Mucosa of stomach (tissue), 1 donor: ENCODE results near the gene HMCN2.

ENCODE experiments used
- H3K27me3 ChIP-seq: one replicate; pipeline ENCODE4 v1.7.0; 2013; ENCODE audit warnings: mild to moderate bottlenecking, low read length; ENCODE audit not compliant: control insufficient read depth, insufficient read depth
- H3K36me3 ChIP-seq: one replicate; pipeline ENCODE4 v1.7.0; 2013; ENCODE audit warnings: low read length; ENCODE audit not compliant: control insufficient read depth, insufficient read depth
- H3K4me1 ChIP-seq: one replicate; pipeline ENCODE4 v1.7.0; 2013; ENCODE audit warnings: mild to moderate bottlenecking, low read length; ENCODE audit not compliant: control insufficient read depth, insufficient read depth
- H3K4me3 ChIP-seq: one replicate; pipeline ENCODE4 v1.7.0; 2013; ENCODE audit warnings: low read length
- H3K9ac ChIP-seq: one replicate; pipeline ENCODE4 v1.7.0; 2013; ENCODE audit warnings: mild to moderate bottlenecking, low read length, moderate library complexity
- H3K9me3 ChIP-seq: one replicate; pipeline ENCODE4 v1.7.0; 2013; ENCODE audit warnings: mild to moderate bottlenecking, low read length, moderate library complexity; ENCODE audit not compliant: control insufficient read depth
- donor health status: Pancreatic carcinoma.

HMCN2 gene

DNA sequence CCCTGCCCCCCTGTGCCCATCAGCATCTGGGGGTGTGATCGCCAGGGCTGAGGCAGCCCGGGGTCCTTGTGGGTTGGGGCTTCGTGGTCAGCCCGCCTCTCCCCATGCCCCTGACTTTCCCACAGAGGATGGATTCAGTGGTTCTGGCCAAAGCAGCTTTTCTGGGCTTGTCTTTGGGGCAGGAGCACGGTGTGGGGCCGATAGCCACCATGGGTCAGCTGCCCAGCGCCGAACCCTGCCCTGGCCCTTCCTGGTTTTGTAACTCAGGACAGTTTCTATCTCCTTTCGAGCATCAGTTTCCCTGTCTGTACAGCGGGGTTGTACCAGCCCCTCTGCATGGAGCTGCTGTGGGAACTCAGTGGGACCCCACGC, 77.1 kb downstream of the HMCN2 start:
- no peak overlapping the region for H3K9ac ChIP-seq
- no peaks in the 10 kb centered on the region for H3K9me3 ChIP-seq
- no peak overlapping the region for H3K4me3 ChIP-seq
- no peaks in the 10 kb centered on the region for H3K4me1 ChIP-seq
- no peaks in the 10 kb centered on the region for H3K27me3 ChIP-seq
- no peaks in the 10 kb centered on the region for H3K36me3 ChIP-seq

DNA sequence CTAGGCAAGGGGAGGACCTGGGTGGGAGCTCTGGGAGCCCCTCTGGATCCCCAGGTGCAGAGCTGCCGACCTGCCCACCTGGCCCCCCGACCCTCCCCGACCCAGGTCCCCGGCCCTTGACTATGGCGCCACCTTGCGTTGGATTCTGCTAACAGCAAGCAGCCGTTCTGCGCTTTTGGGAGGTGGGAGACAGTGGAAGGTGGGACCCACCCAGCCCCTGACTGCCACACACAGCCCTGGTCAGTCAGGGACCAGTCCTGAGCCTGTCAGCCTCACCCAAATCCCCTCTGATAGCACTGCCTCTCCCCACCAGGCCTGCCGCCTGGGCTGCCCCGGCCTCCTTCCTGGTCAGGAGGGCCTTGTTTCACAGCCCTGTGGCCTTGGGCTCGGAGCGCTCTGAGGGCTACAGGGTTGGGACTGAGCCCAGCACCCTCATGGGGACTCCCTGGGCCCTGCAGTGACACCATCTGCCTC, 77.9 kb downstream of the HMCN2 start:
- Histone ChIP-seq H3K36me3 (no peaks in the 10 kb centered on the region), H3K27me3 (no peaks in the 10 kb centered on the region), H3K4me1 (no peaks in the 10 kb centered on the region), H3K4me3 (no peak overlapping the region), H3K9ac (no peak overlapping the region), H3K9me3 (no peaks in the 10 kb centered on the region)

DNA sequence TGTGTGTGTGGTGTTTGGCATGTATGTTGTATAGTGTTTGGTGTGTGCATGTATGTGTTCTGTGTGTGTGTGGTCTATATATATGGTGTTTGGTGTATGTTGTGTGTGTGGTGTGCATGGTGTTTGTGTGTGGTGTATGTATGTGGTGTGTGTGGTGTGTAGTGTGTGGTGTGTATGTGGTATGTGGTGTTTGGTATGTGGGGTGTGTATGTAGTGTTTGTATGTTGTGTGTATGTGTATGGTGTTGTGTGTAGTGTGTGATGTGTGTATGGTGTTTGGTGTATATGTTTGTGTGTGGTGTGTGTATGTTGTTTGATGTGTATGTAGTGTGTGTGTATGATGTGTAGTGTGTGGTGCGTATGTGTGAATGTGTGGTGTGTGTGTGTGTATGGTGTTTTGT, 78.8 kb downstream of the HMCN2 start:
- H3K36me3 ChIP-seq, result no peaks in the 10 kb centered on the region
- H3K4me3 ChIP-seq, result no peak overlapping the region
- H3K9me3 ChIP-seq, result no peaks in the 10 kb centered on the region
- no peaks in the 10 kb centered on the region for H3K4me1 ChIP-seq
- no peak overlapping the region for H3K9ac ChIP-seq
- H3K27me3 ChIP-seq, result no peaks in the 10 kb centered on the region

DNA sequence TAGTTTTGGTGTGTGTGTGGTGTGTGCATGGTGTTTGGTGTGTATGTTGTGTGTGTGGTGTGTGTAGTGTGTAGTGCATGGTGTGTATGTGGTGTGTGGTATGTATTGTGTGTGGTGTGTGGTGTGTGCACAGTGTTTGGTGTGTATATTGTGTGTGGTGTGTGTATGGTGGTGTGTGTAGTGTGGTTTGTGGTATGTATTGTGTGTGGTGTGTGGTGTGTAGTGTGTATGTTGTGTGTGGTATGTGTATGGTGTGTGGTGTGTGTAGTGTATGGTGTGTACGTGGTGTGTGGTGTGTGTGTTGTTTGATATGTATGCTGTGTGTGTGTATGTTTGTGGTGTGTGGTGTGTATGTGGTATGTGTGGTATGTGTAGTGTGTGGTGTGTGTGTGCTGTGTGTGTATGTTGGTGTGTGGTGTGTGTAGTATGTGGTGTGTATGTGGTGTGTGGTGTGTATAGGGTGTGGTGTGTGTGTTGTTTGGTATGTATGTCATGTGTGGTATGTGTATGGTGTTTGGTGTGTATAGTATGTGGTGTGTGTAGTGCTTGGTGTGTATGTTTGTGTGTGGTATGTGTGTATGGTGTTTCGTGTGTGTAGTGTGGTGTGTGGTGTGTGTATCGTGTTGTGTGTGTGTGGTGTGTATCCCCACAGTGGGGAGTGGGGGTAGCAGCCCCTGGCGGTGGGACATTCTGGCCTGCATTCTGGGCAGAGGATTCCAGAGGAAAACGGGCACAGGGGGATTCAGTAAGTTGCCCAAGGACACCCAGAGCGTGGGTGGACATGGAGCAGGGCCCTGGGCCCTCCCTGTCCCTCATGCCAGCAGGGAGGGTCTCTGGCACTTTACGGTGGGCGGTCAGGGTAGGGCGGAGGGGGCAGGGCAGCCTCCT, 79.7 kb downstream of the HMCN2 start:
- Histone ChIP-seq H3K9ac (no peak overlapping the region), H3K36me3 (no peaks in the 10 kb centered on the region), H3K9me3 (no peaks in the 10 kb centered on the region), H3K4me3 (no peak overlapping the region), H3K27me3 (no peaks in the 10 kb centered on the region), H3K4me1 (no peaks in the 10 kb centered on the region)

DNA sequence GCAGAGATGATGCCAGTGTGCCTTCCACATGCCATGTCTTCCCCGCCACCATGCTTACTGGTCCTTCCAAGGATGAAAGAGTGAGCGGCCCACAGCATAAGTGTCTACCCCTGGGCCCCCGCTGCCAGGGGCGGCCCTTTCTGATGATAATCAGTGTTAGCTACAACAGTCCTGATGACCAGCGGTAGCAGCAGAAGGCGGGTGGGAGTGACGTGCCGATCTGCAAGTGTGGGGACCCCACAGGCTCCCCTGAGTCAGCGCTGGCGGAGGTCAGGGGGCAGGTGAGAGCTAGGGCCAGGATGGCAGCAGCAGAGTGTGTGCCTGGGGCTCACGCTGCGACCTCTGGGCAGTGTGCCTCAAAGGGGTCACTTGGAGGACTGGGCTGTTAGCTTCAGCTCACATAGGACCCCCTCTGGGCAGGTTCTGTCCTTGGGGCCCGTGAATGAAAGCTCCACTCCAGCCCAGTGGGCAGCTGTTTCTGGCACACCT, 80.4 kb downstream of the HMCN2 start:
- Histone ChIP-seq H3K9ac (no peak overlapping the region), H3K36me3 (no peaks in the 10 kb centered on the region), H3K27me3 (no peaks in the 10 kb centered on the region), H3K9me3 (no peaks in the 10 kb centered on the region), H3K4me3 (no peak overlapping the region), H3K4me1 (no peaks in the 10 kb centered on the region)

DNA sequence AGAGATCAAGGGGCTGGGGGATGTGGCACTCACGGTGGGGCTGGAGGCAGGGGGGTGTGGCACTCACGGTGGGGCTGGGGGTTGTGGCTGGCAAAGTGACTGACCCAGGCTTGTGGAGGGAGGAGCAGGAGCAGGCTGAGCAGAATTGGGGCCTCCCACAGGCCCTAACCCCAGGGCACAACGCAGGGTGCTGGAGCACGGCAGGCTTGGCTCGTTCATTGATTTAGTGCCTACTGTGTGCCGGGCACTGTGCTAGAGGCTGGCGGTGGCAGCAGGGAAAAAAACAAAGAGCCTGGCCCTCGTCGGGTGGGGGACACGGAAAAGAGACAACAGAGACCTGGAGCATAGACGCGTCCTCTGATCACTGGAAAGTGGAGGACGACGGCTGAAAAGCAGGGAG, 80.9 kb downstream of the HMCN2 start:
- no peaks in the 10 kb centered on the region for H3K27me3 ChIP-seq
- no peaks in the 10 kb centered on the region for H3K9me3 ChIP-seq
- H3K4me1 ChIP-seq, result no peaks in the 10 kb centered on the region
- no peak overlapping the region for H3K4me3 ChIP-seq
- no peaks in the 10 kb centered on the region for H3K36me3 ChIP-seq
- no peak overlapping the region for H3K9ac ChIP-seq

DNA sequence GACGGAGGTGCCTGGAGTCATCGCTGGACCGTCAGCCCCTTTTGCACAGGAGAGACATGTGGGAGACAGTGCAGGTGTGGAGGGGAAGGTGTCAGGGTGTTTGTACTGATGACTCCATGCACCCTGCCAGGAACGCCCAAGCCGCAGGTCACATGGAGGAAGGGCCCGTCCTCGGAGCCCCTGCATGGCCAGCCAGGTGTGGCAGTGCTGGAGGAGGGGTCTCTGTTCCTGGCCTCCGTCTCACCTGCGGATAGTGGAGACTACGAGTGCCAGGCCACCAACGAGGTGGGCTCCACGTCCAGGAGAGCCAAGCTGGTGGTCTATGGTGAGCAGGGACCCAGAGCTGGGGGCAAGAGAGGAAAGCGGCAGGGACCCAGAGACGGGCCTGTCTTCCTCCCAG, 81.5 kb downstream of the HMCN2 start:
- H3K9me3 ChIP-seq, result no peaks in the 10 kb centered on the region
- H3K9ac ChIP-seq, result no peak overlapping the region
- H3K4me1 ChIP-seq, result no peaks in the 10 kb centered on the region
- H3K36me3 ChIP-seq, result no peaks in the 10 kb centered on the region
- no peak overlapping the region for H3K4me3 ChIP-seq
- no peaks in the 10 kb centered on the region for H3K27me3 ChIP-seq

DNA sequence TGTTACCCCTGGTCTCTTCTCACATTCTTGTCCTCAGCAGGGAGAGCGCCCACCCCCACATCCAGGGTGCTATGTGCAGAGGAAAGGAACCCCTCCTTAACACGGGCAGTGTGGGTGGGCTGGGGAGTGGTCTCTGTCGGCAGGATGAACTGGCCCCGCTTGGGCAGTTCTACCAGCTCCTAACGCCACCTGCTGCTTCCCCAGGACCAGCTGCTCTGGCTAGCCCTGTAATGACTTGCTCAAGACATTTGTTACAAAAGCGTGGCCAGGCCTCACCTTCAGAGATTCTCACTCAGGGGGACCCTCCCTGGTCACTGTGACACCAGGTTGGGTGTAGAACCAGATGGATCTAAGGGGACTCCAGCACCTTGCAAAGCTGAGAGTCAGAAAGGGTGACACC, 82.4 kb downstream of the HMCN2 start:
- Histone ChIP-seq H3K36me3 (no peaks in the 10 kb centered on the region), H3K9ac (no peak overlapping the region), H3K4me1 (peaks cover 8% of the 10 kb centered on the region), H3K9me3 (no peaks in the 10 kb centered on the region), H3K4me3 (no peak overlapping the region), H3K27me3 (no peaks in the 10 kb centered on the region)

DNA sequence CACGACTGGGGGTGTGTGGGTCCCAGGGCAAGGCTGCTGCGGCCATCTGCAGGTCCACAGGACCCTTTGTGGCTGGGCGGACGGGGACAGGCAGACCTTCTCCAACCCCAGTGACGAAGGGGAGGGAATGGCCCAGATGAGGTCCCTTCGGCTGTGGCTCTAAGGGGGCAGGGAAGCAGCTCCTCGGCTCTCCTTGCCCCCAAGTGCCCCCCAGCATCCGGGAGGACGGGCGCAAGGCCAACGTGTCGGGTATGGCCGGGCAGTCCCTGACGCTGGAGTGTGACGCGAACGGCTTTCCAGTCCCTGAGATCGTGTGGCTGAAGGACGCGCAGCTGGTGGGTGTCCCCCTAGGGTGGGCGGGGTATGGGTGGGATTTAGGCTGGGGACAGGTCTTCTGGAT, 82.8 kb downstream of the HMCN2 start:
- Histone ChIP-seq H3K27me3 (no peaks in the 10 kb centered on the region), H3K9me3 (no peaks in the 10 kb centered on the region), H3K9ac (no peak overlapping the region)

DNA sequence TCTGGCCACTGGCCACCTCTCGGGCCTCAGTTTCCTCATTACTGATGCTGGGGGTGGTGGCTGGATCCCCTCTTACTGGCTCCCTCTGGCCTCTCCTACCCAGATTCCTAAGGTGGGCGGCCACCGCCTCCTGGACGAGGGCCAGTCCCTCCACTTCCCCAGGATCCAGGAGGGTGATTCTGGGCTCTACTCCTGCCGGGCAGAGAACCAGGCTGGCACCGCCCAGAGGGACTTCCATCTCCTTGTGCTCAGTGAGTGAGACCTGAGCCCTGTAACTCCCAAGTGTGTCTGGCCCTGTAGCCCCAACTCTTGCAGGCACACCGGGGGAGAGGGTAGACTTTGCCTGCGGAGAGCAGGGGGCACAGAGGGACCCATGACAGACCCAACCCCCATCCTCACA, 83.3 kb downstream of the HMCN2 start:
- Histone ChIP-seq H3K9me3 (no peaks in the 10 kb centered on the region), H3K27me3 (no peaks in the 10 kb centered on the region), H3K4me1 (peaks cover 8% of the 10 kb centered on the region), H3K4me3 (no peak overlapping the region), H3K36me3 (no peaks in the 10 kb centered on the region), H3K9ac (no peak overlapping the region)

More for the DNA sequence above, 82.8 kb downstream of the HMCN2 start:
- Histone ChIP-seq H3K36me3 (no peaks in the 10 kb centered on the region), H3K4me1 (peaks cover 8% of the 10 kb centered on the region), H3K4me3 (no peak overlapping the region)

DNA sequence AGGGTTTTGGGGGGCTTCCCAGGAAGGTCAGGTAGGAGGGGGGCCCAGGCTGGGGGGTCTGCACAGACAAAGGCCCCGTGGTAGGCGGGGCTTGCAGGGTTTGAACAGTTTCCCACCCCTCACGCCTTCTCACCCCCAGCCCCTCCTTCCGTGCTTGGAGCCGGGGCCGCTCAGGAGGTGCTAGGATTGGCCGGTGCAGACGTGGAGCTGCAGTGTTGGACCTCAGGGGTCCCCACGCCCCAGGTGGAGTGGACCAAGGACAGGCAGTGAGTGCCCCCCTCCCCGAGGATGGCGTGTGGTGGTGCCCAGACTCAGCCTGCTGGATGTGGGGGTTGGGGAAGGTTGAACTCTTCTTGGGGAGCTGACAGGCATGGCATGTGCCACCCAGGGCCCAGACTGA, 83.8 kb downstream of the HMCN2 start:
- no peak overlapping the region for H3K4me3 ChIP-seq
- H3K4me1 ChIP-seq, result peaks cover 8% of the 10 kb centered on the region
- no peaks in the 10 kb centered on the region for H3K36me3 ChIP-seq
- H3K9me3 ChIP-seq, result no peaks in the 10 kb centered on the region
- no peaks in the 10 kb centered on the region for H3K27me3 ChIP-seq
- H3K9ac ChIP-seq, result no peak overlapping the region

DNA sequence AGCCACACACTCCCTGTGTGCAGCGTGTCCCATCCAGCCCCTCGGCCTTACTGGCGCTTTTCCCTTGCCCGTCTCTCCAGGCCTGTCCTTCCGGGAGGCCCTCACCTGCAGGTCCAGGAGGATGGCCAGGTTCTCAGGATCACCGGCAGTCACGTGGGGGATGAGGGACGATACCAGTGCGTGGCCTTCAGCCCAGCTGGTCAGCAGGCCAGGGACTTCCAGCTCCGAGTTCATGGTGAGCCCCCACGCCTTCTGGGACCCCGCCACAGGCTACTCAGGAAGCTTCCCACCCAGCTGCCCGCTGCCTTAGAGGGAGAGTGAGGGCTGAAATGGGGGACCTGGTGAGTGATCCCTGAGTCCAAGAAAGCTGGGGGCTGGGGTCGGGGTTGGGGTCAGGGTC, 85.8 kb downstream of the HMCN2 start:
- H3K4me1 ChIP-seq, result peaks cover 8% of the 10 kb centered on the region
- no peaks in the 10 kb centered on the region for H3K36me3 ChIP-seq
- H3K4me3 ChIP-seq, result no peak overlapping the region
- H3K9ac ChIP-seq, result no peak overlapping the region
- H3K27me3 ChIP-seq, result no peaks in the 10 kb centered on the region
- no peaks in the 10 kb centered on the region for H3K9me3 ChIP-seq
